Activated gamma-delta T cell treated with Interleukin-2 at 50 U/mL for 16 hours (primary cell): ENCODE measurements around the gene C1QTNF4.

Experiments
- DNase-seq: peaks from one replicate; pipeline ENCODE4 v3.0.0-alpha.2; 2020

C1QTNF4 gene

GRCh38 chr11:47592970-47593369 is 1.2 kb downstream of the C1QTNF4 start:
- DNase-seq, result no peak

DNA sequence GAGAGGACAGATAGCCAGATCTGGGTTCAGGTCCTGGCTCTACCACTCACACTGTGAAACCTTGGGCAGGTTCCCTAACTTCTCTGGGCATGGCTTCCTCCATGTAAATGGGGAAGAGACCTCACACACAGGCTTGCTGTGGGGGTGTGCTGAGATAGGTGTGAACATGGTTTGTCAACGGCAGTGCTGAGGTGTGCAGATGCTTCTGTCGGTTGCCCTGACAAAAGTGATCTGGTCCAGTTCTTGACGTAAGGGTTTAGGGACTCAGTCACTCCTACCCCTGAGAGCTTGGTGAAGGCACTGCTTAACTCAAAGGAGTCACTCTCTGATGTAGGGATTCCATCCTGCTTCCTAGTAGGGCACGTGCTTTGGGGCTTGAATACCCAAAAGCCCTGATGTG is 2.0 kb downstream of the C1QTNF4 start:
- DNase-seq, result no peak

- DNase-seq, result no peak
Measured at GRCh38 chr11:47591764-47592163, 2.4 kb downstream of the C1QTNF4 start.

DNA sequence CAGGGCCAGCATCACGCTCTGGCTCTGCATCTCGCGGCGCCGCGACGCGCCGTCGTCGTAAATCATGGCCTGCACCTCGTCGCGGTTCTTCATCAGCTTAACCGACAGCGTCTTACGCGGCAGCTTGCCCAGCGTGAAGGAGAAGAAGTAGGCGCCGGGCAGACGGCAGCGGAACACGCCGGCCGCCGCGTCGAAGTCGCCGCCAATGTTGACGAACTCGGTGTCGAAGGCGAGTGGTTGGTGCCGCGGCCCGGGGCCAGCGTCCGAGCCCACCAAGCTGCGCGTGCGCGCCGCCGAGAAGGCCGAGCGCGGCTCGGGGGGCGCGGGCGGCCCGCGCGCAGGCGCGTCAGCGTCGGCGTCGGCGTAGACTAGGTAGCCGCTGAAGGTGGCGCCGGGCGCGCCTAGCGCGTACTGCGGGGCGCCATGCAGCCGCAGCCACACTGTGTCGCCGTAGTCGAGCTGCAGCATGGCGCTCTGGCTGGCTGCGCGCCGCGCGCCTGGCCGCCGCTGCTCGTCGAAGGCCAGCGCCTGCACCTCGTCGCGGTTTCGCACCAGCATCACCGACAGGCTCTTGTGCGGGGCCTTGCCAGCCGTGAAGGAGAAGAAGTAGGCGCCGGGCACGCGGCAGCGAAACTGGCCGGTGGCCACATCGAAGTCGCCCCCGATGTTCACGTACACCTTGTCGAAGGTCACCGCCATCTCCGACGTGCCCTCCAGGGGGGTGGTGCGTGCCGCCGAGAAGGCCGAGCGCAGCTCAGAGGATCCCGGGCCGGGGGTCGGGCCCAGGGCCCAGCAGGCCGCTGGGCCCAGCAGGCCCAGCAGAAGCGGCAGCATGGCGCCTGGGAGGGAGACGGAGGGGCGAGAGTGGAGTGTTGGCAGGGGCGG is 4.0 kb downstream of the C1QTNF4 start:
- no peak for DNase-seq

DNA sequence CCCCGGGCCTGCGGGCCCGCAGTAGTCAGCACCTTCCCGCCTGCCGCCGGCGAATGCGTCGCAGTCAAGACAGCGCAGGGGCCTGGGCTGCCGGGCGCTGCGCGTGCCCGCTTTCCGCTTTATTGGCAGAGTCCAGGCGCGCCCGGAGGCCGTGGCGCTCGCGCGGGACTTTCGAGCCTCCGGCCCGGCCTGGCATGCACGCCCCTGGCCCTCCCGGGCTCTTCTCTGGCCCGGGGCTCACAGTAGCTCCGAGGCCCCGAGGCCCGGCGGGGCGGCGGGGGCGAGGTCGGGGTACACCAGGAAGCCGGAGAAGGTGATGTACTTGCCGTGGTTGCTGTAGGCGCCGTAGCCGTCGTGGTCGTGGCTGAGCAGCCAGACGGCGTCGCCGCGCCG is 4.6 kb downstream of the C1QTNF4 start:
- DNase-seq, result no peak

DNA sequence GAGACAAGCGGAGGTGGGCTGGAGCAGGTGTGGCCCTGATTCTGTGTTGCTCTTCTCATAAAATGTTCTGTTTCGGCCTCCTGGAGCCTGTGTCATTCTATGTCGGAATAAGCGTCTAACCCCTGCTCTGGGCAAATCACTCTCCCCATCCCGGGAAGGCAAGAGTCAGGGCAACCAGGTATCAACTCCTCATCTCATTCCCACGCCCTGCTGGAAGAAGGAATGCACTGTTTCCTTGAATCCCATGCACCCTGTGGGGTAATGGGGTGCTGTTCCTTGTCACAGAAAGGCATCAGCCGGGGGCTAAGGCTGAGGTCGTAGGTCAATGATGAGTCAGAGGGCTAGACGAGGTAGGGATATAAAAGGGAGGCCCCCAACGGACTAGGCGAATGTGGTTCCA is 5.1 kb downstream of the C1QTNF4 start:
- DNase-seq, result no peak

DNA sequence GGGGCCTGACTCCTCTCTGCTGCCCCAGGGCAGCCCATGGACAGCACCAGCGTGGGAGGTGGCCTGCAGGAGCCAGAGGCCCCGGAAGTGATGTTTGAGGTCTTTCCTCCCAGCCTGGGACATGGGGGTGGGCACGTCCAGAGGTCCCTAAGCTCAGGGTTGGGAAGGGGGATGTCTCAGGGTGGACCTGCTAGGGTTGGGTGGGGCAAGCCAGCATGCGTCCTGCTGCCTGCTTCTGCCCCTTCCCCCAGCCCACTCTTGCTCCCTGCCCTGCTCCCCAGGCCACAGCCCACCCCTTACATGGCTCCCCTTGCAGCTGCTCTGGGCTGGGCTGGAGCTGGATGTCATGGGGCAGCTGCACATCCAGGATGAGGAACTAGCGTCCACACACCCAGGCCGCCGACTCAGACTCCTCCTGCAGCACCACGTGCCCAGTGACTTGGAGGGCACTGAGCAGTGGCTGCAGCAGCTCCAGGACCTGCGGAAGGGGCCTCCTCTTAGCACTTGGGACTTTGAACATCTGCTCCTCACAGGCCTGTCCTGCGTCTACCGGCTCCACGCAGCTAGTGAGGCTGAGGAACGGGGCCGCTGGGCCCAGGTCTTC is 6.4 kb downstream of the C1QTNF4 start:
- no peak for DNase-seq

- no peak for DNase-seq
Measured at GRCh38 chr11:47587039-47587716, 7.0 kb downstream of the C1QTNF4 start.

DNA sequence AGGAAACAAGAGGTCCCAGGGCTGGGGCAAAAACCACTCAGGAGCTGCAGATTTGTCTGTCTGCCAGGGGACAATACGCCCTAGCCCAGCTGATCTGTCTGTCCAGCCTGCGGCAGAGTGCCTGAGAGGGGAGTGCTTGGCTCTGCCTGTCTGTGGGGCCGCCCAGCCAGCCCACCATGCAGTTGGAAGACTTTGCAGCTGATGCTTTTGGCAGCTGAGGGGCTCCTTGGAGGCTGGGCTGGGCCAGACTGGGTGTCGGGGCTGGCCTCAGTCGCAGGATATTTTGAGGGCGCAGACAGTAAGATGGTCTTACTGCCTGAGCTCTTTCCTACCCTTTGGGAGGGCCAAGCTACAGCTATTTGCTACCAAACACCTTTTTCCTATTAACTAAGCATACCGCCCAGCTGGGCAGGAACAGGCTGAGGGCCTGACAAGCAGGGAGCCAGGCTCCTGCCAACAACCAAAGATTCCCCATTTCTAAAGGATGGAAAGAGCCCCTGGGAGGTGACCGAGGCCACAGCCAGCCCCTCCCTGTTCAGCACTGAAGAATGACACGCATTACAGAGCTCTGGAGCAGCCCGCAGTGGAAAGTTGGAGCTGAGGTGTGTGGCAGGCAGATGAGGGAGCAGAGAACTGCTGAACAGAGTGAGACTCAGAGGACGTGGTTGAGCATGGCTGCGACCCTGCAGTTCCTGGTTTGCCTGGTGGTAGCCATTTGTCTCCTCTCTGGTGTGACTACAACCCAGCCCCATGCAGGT is 7.9 kb downstream of the C1QTNF4 start, which contains the start of gene FAM180B:
TSS of gene FAM180B (plus strand) at position 581 of the 758 bp plus-strand sequence. CDS start at position 672, 91 bp downstream.
- no peak for DNase-seq

DNA sequence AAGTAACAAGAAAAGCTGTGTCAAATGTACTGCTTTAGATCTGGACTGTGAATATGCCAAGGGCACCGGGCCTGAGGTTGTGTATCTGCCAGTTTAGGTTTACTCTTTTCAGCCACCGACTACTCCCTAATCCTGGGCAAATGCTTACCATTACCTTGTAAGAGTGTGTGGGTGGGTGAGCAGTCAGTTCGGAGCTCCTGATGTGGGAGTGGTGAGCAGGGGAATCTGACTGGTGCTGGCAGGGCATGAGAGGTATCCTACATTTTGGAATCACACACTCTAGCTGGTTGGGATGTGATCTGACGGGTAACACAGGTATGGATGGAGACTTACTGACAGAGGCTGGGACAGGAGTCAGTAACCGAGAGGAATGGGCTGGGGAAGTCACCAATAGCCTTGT is 10.4 kb downstream of the C1QTNF4 start:
- no peak for DNase-seq

DNA sequence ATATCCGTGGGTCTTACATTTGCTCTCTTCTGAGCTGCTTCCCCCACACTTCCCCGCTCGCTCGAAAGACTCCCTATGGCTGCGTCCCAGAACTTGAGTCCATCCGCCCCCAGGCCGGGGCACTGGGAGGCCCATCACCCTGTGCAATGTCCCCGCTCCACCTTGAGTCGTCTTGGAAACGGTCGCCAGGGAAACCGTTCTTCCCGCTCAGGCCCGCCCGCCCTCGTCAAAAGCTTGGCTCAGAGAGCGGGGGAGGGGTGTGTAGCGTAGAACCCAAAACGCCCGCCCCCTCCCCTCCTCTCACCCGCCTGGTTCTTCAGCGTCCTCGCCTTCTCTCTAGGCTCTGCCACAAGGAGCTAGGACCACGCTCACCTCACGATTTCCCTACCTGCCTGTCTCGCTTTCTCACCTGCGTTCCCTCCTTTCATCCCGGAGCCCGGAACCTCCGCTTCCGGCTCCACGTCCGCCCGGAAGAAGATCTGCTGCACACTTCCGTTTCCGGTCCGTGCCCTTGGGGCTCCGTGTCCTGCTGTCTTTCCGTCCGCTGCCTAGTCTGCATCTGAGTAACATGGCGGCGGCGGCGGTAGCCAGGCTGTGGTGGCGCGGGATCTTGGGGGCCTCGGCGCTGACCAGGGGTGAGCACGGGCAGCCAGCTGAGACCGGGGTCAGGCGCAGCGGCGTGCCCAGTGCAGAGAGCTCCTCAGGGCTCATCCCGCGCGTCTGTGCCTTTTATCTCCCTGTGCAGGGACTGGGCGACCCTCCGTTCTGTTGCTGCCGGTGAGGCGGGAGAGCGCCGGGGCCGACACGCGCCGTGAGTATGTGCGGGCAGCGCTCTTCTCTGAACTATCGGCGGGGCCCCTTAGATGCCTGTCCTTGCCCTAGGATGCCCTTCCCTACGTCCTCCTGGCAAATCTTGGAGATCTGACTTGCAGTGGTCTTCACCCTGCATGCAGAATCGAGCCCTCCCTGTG is 15.4 kb downstream of the C1QTNF4 start, which contains the start of the genes KBTBD4 and NDUFS3:
TSS of gene KBTBD4 (minus strand) at position 447 of the 971 bp plus-strand sequence. CDS start at position 428, 19 bp downstream.
TSS of gene NDUFS3 (plus strand) at position 551 of the 971 bp plus-strand sequence. CDS start at position 569, 18 bp downstream.
- DNase-seq, result peak; percentile 86

DNA sequence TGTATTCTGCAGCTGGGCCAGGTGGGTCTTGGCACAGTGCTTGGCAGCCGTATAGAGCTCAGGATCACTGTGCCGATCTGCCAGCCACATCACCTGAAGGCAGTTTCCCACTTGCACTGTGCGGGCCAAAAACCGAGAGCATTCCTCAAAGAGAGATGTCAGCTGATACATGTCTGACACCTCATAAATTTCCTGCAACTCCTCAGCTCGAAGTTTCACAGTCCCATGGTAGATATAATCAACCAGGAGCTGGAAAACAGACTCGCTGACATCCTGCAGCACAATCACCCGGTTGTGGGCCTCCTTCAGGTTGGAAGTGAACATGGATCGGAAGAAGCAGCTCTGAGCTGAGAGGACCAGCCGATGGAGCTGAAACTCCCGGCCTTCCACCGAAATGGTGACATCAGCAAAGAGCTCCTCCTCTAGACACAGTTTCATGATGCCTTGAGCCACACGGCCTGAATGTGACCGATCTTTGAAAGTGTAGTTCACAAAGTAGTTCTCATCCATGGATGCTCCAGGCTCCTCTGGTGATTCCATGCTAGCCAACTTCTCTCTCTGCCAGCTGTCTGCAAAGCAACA is 16.7 kb downstream of the C1QTNF4 start:
- DNase-seq, result no peak

- no peak for DNase-seq
Measured at GRCh38 chr11:47573321-47573720, 20.9 kb downstream of the C1QTNF4 start.

- DNase-seq, result no peak
Measured at GRCh38 chr11:47572715-47573255, 21.4 kb downstream of the C1QTNF4 start.

- no peak for DNase-seq
Measured at GRCh38 chr11:47571895-47572294, 22.3 kb downstream of the C1QTNF4 start.

DNA sequence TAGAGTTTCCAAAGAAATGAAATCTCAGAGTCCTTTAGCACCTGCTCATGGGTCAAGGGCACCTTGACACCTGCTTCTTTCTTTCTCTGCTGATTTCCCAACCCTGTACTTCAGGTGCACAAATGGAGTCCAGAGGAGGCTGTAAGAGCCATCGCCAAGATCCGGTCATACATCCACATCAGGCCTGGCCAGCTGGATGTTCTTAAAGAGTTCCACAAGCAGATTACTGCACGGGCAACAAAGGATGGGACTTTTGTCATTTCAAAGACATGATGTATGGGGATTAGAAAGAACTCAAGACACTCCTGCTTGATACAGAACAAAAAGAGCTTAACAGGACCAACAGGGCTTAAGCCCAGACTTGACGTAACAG is 22.9 kb downstream of the C1QTNF4 start:
- DNase-seq, result no peak

DNA sequence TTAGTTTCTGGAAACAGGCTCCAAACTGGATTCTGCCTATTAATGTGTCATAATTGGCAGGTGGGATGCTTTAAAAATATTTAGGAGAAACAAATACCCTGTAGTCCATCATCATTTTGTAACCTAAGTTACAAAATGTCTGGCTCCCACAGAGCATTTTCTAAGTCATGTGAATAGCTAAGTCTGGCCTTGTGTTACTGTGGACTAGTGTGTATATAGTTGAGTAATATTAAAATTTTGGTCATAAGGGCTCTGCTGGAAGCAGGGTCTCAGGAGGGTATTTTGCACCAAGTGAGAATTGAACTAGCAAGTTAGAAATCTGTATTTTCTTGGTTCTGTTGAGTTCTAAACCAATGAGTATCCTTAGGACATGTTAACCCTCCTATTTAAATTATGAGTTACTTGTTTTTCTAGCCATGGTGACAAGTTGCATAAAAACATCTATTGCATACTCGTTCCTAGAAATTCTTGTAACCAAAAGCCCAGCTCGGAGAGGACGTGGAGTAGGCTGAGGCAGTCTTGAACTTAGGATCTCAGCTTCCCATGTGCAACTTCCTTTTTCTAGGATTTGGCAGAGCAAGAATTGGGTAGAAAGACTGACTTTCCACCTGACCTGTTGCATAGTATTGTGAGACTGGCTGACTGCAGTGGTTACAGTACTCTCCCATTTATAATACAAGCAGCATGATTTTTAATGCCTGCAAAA is 23.4 kb downstream of the C1QTNF4 start:
- DNase-seq, result no peak

GRCh38 chr11:47569646-47570045 is 24.6 kb downstream of the C1QTNF4 start:
- no peak for DNase-seq

DNA sequence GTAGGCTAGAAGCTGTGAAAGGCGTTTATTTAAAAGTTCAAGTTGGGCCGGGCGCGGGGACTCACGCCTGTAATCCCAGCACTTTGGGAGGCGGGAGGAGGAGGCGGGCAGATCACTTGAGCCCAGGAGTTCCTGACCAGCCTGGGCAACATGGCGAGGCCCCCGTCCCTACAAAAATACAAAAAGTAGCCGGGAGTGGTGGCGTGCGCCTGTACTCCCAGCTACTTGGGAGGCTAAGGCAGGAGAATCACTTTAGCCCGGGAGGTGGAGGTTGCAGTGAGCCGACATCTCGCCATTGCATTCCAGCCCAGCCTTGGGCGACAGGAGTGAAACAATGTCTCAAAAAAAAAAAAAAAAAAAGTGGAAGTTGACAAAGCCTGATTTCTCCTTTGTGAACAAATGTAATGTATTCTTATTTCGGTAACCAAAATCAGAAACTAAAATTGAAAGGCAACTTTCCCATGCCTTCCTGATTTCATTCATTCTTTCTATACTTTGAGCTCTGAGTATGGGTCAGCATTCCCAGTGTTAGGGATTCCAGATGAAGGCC is 28.0 kb downstream of the C1QTNF4 start:
- DNase-seq, result no peak
